Stimulated activated naive CD8-positive, alpha-beta T cell treated with anti-CD3 and anti-CD28 coated beads, Interleukin-15, amount 100 ng/mL, for 72 hours (primary cell): ENCODE measurements around the gene BARX1.

Experiments used
- ATAC-seq: fragments of 150-1000 bp; cut with Tn5 transposase; 2 replicates; pipeline ENCODE4 v1.10.0; 2021; ENCODE audit warnings: mild to moderate bottlenecking, moderate library complexity
- DNase-seq, 2 donors: peaks; one replicate each; pipeline ENCODE4 v3.0.0; 2021 to 2022
- H3K27ac Mint-ChIP-seq, 2 donors: one replicate each; pipeline ENCODE4 v1.8.0; 2022; ENCODE audit warnings: mild to moderate bottlenecking in 2 of 2, mixed read lengths in 2 of 2, moderate library complexity in 2 of 2
- H3K27me3 Mint-ChIP-seq: one replicate; pipeline ENCODE4 v1.8.0; 2022; ENCODE audit warnings: mixed read lengths
- H3K4me1 Mint-ChIP-seq: one replicate; pipeline ENCODE4 v1.8.0; 2022; ENCODE audit warnings: mild to moderate bottlenecking, mixed read lengths
- H3K4me3 Mint-ChIP-seq, 2 donors: one replicate each; pipeline ENCODE4 v1.8.0; 2022; ENCODE audit warnings: mild to moderate bottlenecking in 2 of 2, mixed read lengths in 2 of 2, moderate library complexity in 1 of 2
- H3K9me3 Mint-ChIP-seq, 2 donors: one replicate each; pipeline ENCODE4 v1.8.0; 2022; ENCODE audit warnings: mixed read lengths in 2 of 2

The BARX1 gene

DNA sequence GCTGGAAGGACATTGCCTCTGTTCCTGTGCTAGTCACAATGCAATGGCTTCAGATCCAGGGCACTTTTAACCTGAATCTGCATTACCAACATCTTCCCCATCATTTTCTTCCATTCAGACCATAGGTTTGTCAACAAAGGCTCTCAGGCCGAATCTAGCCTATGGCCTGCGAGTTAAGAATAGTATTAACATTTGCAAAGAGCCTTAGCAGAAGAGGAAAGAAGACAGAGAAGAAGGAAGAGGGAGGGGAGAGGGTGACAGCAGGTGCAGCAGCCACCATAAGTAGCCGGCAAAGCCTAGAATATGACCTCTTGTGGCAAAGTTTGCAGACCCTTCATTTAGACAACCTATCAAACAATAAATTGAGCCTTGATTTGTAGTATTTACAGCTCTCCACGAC, 32.6 kb downstream of the BARX1 start:
- H3K4me3 Mint-ChIP-seq: no peak overlapping the region
- ATAC-seq (no peak), DNase-seq (no peak)
- no peaks in the 10 kb centered on the region for H3K4me1 Mint-ChIP-seq
- no peaks in the 10 kb centered on the region for H3K9me3 Mint-ChIP-seq
- peaks cover 4% of the 10 kb centered on the region for H3K27me3 Mint-ChIP-seq
- H3K27ac Mint-ChIP-seq: no peak overlapping the region

DNA sequence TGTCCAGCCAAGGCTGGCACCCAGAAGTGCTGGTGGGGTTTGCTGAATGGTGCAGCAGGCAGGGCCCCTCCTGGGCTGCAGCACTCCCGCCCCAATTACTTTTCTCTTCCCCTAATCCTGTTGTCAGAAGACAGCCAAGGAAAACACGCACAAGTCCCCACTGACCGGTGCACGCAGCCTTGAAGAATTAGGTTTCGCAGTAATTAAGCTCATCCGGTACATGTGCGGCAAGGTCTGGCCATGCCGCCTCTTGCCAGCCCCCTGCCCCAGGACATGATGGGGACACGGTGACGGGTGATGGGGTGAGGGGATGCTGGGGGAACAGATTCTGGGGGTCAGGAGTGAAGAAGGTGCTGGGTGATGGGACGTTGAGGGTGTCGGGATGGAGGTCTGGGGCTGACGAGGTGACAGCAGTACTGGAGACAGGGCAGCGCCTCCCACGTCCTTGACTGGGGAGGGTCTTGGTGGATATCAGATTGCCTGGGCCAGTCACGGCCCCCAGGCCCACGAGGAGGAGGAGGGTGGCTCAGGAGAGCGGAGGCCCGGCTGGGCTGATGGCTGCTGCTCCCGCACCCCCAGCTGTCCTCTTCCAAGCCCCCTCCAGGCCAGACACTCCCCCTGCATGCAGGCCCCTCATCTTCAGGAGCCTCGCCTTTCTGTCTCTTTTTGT, 34.9 kb downstream of the BARX1 start:
- Mint-ChIP-seq H3K4me3 (no peak overlapping the region), H3K27ac (no peak overlapping the region), H3K9me3 (no peaks in the 10 kb centered on the region), H3K4me1 (no peaks in the 10 kb centered on the region), H3K27me3 (no peaks in the 10 kb centered on the region)
- ATAC-seq (no peak), DNase-seq (no peak)

DNA sequence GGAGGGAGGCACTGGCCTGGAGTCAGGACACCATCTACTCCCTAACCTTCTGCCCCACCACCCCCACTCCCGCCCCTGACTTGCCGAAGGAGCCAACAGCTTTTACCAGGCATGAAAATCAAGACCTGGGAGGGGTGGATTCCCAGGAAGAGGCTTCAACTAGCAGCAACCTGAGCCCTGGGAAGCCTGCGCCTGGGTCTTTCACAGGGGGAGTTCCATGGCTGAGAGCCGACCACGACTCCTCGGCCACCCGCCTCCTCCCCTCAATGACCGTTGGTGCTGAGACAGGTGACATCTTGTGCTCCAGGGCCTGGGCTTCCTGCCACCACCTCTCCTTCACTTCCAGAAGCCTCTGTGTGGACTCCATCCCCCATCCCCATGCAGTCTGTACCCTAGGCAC, 37.1 kb downstream of the BARX1 start:
- DNase-seq (no peak), ATAC-seq (no peak)
- no peaks in the 10 kb centered on the region for H3K27me3 Mint-ChIP-seq
- H3K4me3 Mint-ChIP-seq: no peak overlapping the region
- H3K4me1 Mint-ChIP-seq: no peaks in the 10 kb centered on the region
- H3K27ac Mint-ChIP-seq: no peak overlapping the region
- no peaks in the 10 kb centered on the region for H3K9me3 Mint-ChIP-seq

DNA sequence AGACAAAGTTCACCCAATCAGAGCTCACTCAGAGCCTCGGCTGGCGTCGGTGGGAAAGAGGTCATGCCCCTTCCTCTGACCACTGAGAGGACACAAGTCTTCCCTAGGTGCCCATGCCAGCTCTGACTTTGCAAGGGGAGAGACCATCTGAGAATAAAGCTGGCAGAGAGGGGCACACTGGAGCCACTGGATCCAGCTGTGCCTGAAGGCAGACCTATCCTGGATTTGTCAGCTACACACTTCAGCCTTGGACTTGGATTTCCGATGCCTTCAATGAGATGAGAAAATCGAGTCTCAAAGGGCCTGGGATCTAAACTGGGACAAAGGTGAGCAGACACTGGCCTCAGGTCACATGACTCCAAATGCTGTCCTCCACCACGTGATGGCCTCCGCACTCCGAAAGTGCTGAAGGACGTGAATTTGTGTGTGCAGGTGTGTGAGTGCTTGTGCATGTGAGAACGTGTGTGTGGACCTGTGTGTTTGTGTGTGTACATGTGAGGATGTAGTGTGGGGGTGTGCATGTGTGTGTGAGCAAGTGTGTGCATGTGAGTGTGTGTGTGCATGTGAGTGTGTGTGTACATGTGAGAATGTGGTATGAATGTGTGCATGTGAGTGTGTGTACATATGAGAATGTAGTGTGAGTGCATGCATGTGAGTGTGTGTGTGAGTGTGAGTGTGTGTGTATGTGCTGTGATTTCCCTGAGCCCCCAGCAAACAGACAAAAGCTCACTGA, 37.9 kb downstream of the BARX1 start:
- ATAC-seq (no peak), DNase-seq (no peak)
- Mint-ChIP-seq H3K27me3 (no peaks in the 10 kb centered on the region), H3K9me3 (no peaks in the 10 kb centered on the region), H3K27ac (no peak overlapping the region), H3K4me3 (no peak overlapping the region), H3K4me1 (no peaks in the 10 kb centered on the region)

DNA sequence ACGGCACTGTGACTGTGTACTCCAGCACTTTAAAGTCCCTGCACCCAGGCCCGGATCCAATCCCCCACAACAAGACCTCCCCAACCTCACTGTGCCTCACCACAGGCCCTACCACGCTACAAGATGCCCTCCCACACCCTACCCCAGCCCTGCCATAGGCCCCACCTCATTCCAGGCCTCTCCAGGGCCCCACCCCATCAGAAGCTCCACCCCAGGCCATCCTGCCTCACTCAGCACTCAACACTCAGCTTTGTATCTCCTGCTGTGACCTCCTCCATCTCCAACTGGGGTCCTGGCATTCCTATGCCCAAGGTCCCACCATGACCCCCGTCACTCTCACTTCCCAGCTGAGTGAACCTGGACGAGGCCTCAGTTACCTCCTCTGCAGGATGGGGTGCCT, 38.8 kb downstream of the BARX1 start:
- no peaks in the 10 kb centered on the region for H3K4me1 Mint-ChIP-seq
- no peaks in the 10 kb centered on the region for H3K27me3 Mint-ChIP-seq
- no peaks in the 10 kb centered on the region for H3K9me3 Mint-ChIP-seq
- H3K4me3 Mint-ChIP-seq: no peak overlapping the region
- DNase-seq (no peak), ATAC-seq (no peak)
- no peak overlapping the region for H3K27ac Mint-ChIP-seq

DNA sequence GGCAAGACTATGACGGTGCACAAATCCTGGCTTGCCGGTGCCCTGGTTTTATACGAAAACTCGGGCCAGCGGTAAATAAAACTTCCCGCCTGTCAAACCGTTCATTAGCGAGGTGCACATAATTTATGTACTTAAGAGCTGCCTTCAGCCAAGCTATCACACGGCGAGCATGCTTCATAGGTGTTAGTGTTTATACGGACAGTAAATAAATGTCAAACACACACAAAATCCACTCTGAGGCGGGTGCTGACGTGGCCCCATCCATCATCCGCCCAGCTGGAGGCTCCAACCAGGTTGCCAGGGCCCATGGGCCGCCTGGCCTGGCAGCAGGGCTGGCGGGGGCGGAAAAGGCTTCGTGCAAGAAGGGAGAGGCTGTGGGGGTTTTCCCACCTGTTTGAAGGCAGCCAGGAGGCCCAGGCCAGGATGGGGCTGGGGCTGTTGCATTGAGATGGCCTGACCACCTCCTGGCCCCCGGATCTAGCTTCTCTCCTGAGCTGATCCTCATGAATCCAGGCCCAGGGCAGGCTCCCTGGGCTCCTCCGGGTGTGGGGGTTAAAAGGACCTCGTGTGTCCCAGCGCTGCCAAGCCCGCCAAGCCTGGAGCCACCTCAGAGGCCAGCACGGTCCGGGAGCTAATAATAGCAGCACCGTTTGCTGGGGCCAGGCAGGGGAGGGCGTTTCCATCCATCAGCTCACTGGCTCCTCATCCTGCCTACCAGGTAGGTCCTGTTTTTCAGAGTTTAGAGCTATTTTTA, 43.2 kb downstream of the BARX1 start:
- ATAC-seq (no peak), DNase-seq (no peak)
- Mint-ChIP-seq H3K27ac (no peak overlapping the region), H3K4me1 (peaks cover 8% of the 10 kb centered on the region), H3K4me3 (no peak overlapping the region), H3K27me3 (peaks cover 29% of the 10 kb centered on the region), H3K9me3 (no peaks in the 10 kb centered on the region)

DNA sequence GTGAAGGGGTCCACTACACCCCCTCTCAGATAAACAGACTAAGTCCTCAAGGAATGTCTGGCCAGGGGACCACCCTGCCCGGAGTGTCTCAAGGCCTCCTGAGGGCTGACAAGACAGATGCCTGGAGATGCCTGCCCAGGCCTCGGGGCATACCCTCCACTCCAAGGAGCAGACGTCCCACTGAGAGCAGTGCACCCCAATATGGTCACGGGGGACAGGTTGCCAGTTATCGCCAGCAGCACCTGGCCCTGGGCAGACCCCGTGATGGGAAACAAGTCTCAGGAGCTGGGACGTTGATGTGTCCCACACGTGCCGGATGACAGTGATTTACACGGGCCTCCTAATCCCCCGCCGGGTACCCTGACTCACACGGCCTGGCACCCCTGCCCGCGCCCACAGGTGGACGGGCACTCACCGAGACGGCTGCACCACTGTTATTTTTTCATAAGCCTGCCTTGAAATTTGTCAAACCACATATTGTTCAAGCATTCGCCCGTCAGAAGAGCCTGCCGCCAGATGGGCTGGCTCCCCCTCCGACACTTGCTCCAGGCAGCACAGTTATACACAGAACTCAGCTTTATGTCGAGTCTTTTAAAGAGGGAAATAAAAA, 43.9 kb downstream of the BARX1 start:
- peaks cover 8% of the 10 kb centered on the region for H3K4me1 Mint-ChIP-seq
- H3K4me3 Mint-ChIP-seq: no peak overlapping the region
- no peaks in the 10 kb centered on the region for H3K9me3 Mint-ChIP-seq
- H3K27ac Mint-ChIP-seq: no peak overlapping the region
- no peak for DNase-seq
- peaks cover 34% of the 10 kb centered on the region for H3K27me3 Mint-ChIP-seq
- no peak for ATAC-seq

DNA sequence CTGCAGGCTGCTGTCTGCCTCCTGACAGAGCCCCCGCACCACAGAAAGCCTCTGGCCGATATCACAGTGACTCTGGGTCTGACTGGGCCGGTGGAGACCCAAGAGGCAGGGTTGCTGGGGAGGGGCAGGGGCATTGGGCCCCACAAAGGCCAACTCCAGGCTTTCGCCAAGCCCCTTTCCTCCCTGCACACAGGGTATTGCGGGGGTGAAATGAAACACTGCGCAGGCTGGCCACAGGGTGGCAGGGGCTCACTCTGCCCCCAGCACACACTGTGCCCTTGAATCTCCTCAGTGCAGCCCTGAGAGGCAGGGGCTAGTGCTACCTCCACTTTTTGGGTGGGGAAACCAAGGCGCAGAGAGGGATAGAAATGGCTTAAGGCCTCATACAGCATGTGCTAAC, 44.6 kb downstream of the BARX1 start:
- ATAC-seq (no peak), DNase-seq (no peak)
- no peaks in the 10 kb centered on the region for H3K9me3 Mint-ChIP-seq
- peaks cover 8% of the 10 kb centered on the region for H3K4me1 Mint-ChIP-seq
- no peak overlapping the region for H3K27ac Mint-ChIP-seq
- peaks cover 38% of the 10 kb centered on the region for H3K27me3 Mint-ChIP-seq
- H3K4me3 Mint-ChIP-seq: no peak overlapping the region

DNA sequence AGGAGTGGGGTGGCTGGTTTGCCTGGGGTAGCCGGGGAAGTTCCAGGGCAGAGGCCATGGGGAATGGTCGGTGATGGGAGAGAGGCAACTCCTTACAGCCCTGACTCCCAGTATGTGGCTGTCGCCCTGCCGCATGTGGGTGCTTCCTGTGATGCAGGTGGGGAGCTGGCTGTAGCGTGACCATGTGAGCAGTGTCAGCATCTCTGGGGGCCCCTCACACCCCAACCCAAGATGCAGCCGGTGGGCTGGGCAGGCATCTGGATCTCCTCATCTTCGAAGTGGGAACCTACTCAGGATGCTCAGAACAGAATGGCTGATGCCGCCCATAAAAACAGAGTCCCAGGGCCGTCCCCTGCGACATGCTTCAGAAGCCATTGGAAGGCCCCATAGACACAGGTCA, 45.0 kb downstream of the BARX1 start:
- Mint-ChIP-seq H3K27me3 (peaks cover 38% of the 10 kb centered on the region), H3K27ac (no peak overlapping the region), H3K9me3 (no peaks in the 10 kb centered on the region), H3K4me1 (peaks cover 8% of the 10 kb centered on the region), H3K4me3 (no peak overlapping the region)
- no peak for ATAC-seq
- no peak for DNase-seq

DNA sequence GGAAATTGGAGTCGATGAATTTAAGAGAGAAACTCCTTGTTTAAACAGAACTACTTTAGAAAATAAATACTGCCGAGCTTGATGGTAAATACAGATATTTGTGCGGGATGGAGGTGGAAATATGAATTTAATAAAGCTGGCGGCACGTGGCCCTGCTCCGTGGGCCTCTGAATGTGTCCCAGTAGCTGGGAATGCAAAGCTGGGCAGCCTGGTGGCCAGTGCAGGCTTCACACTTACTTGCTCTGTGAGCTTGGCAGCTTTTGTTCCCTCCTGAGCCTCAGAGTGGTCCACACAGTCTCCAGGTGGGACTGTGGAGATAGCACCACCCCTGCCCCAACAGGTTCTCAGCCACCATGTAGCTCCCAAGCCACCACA, 45.9 kb downstream of the BARX1 start:
- no peak overlapping the region for H3K4me3 Mint-ChIP-seq
- peaks cover 38% of the 10 kb centered on the region for H3K27me3 Mint-ChIP-seq
- H3K27ac Mint-ChIP-seq: no peak overlapping the region
- H3K4me1 Mint-ChIP-seq: peaks cover 8% of the 10 kb centered on the region
- ATAC-seq: no peak
- H3K9me3 Mint-ChIP-seq: no peaks in the 10 kb centered on the region
- DNase-seq: no peak

DNA sequence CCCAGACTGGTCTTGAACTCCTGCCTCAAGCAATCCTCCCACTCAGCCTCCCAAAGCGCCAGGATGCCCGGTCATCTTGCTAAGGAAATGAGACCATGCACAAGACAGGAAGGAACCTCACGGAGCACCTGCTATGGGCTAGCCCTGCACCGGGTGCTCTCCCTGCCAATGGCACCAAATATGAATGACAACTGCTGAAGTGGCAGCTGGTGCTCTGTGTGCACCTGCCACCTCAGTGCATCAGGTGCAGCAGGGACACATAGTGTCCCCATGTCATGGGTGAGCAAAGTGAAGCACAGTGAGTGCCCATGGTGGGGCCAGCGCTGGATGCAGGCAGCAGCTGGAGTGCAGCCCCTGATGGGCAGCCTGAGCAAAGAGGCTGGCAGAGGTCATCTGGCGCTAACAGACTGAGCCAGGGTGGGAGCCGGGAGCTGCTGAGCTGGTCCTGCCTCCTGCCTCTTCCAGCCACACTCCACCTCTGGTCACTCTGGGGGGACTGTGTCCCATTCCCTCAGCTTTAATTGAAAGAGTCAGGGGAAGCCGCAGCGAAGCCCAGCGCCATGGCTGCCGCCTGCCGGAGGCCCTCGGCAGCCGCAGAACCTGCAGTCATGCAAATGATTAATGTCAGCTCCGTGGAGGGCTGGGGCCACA, 46.4 kb downstream of the BARX1 start:
- Mint-ChIP-seq H3K9me3 (no peaks in the 10 kb centered on the region), H3K27me3 (peaks cover 38% of the 10 kb centered on the region), H3K4me3 (no peak overlapping the region), H3K27ac (no peak overlapping the region), H3K4me1 (peaks cover 8% of the 10 kb centered on the region)
- no peak for DNase-seq
- no peak for ATAC-seq

DNA sequence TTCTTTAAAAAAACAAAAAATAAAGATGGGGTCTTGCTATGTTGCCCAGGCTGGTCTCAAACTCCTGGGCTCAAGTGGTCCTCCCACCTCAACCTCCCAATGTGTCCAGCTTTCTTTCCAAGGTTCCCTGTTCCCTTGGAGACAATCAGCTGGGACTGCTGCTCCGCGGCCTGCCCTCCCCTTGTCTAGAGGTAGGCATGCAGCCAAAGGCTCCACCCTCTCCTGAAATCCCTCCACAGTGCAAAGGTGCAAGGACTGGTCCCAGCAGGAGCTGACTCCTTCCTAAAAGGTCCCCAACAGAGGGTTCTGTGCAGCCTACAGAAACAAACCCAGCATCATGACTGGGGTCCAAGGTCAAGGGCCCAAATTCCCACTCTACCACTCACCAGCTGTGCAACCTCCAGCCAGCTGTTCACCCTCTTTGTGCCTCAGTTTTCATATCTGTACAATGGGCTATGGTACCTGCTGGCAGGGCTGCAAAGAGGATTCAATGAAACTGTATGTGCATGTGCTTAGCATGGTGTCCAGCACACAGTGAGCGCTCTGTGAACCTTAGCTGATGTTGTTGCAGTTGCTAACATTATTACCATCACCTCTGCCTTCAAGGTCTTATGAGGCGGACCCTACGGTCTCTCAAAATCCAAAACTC, 47.5 kb downstream of the BARX1 start:
- H3K9me3 Mint-ChIP-seq: no peaks in the 10 kb centered on the region
- no peak overlapping the region for H3K27ac Mint-ChIP-seq
- ATAC-seq: no peak
- H3K4me3 Mint-ChIP-seq: no peak overlapping the region
- peaks cover 38% of the 10 kb centered on the region for H3K27me3 Mint-ChIP-seq
- no peak for DNase-seq
- H3K4me1 Mint-ChIP-seq: peaks cover 8% of the 10 kb centered on the region

DNA sequence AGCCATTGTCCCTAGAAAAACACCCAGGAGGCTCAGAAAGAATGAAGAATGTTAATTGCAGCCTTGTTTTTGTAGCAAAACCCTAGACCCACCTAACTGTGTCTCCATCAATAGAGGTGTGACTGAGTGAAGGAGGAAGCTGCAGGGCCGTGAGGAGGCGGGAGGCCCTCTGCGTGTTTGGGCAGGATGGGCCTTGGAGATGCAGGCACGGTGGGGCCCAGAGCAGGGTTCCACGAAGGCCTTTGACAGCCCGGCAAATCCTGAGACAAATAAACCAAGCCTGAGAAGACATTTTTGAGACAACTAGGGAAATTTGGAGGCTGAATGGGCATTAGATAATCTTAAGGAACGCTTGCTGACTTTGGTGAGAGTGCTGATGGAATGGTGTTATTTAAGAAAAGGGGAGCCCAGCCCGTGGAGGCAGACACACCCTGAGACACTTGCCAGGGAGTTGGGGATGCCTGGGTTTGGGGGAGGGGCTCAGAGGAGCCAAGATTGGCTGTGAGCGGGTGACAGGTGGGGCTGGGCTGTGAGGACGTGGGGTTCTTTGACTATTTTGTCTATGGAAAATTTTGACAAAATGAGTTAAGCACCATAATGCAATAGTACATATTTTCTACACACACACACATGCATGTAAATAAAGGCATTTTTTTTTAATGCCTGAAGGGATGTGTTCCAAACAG, 48.8 kb downstream of the BARX1 start:
- peaks cover 8% of the 10 kb centered on the region for H3K4me1 Mint-ChIP-seq
- no peak overlapping the region for H3K4me3 Mint-ChIP-seq
- H3K9me3 Mint-ChIP-seq: no peaks in the 10 kb centered on the region
- ATAC-seq (no peak), DNase-seq (no peak)
- H3K27me3 Mint-ChIP-seq: peaks cover 38% of the 10 kb centered on the region
- H3K27ac Mint-ChIP-seq: no peak overlapping the region

DNA sequence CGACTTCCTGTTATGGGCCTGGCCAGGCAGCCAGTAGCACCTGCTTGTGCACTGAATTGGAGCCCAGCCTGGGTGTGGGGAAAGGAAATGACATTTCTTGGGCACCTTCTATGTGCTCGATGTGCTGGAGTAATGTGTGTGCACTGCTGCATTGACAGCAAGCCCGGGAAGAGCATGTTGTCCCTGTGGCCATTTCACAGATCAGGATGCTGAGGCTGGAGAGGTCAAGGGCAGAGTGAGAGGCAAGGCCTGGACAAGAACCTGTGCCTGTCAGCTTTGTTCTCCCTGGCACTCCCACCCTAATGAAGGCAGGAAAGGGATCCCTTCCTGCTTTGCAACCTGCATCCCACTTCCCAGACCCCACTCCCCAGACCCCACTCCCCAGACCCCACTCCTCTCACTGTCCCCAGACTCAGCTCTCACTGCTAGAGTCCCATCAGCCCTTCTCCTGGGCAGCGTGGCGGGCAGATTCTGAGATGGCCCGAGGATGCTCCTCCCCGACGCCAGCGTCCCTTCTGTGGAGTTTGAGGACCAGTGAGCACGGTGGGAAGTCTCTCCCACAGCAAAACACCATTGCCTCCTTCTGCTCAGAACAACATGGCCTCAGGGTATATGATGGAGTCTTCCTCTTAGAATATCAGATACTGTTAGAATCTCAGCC, 49.6 kb downstream of the BARX1 start:
- Mint-ChIP-seq H3K4me1 (peaks cover 8% of the 10 kb centered on the region), H3K27ac (no peak overlapping the region), H3K27me3 (peaks cover 38% of the 10 kb centered on the region), H3K9me3 (peaks cover 0 to 2% of the 10 kb centered on the region in 2 donors), H3K4me3 (no peak overlapping the region)
- ATAC-seq: no peak
- DNase-seq: no peak
